HG03280 (cell line): Measurements from ENCODE around the gene FRMPD2.
"Not testable (repeated sequence)": the region's sequence is repeated elsewhere in the genome, so short reads cannot be mapped to it uniquely, and the experiment has no call there.

Experiments used
- ATAC-seq: cut with Tn5 transposase; IDR thresholded peaks from one replicate; pipeline ENCODE4 v1.9.1; 2021; ENCODE audit warnings: mild to moderate bottlenecking, moderate library complexity; ENCODE audit not compliant: unreplicated experiment

Gene FRMPD2

GRCh38 chr10:48251525-48252353 is 22.8 kb downstream of the FRMPD2 start:
- no peak for ATAC-seq

- no peak for ATAC-seq
Observed at GRCh38 chr10:48251152-48251524, 23.4 kb downstream of the FRMPD2 start.

GRCh38 chr10:48249763-48250351 is 24.6 kb downstream of the FRMPD2 start:
- no peak for ATAC-seq

- ATAC-seq, result no peak
Observed at GRCh38 chr10:48249004-48249762, 25.3 kb downstream of the FRMPD2 start.

- no peak for ATAC-seq
Observed at GRCh38 chr10:48248462-48248861, 26.0 kb downstream of the FRMPD2 start.

- ATAC-seq, result no peak
Observed at GRCh38 chr10:48247680-48248079, 26.8 kb downstream of the FRMPD2 start.

GRCh38 chr10:48246501-48246900 is 28.0 kb downstream of the FRMPD2 start:
- ATAC-seq, result no peak

GRCh38 chr10:48245977-48246376 is 28.5 kb downstream of the FRMPD2 start:
- no peak for ATAC-seq

GRCh38 chr10:48243921-48244320 is 30.6 kb downstream of the FRMPD2 start:
- not testable (repeated sequence) for ATAC-seq

- ATAC-seq, result no peak
Observed at GRCh38 chr10:48243487-48243886, 31.0 kb downstream of the FRMPD2 start.

GRCh38 chr10:48242171-48242904 is 32.2 kb downstream of the FRMPD2 start:
- no peak for ATAC-seq

GRCh38 chr10:48241332-48241731 is 33.2 kb downstream of the FRMPD2 start:
- no peak for ATAC-seq

- no peak for ATAC-seq
Observed at GRCh38 chr10:48240196-48240595, 34.3 kb downstream of the FRMPD2 start.

GRCh38 chr10:48239618-48240017 is 34.9 kb downstream of the FRMPD2 start:
- ATAC-seq, result no peak

- ATAC-seq, result no peak
Observed at GRCh38 chr10:48238826-48239520, 35.5 kb downstream of the FRMPD2 start.

- ATAC-seq, result no peak
Observed at GRCh38 chr10:48237259-48238250, 36.9 kb downstream of the FRMPD2 start.

- ATAC-seq, result no peak
Observed at GRCh38 chr10:48236199-48236621, 38.3 kb downstream of the FRMPD2 start.

- no peak for ATAC-seq
Observed at GRCh38 chr10:48235501-48235900, 39.0 kb downstream of the FRMPD2 start.

GRCh38 chr10:48234787-48235186 is 39.7 kb downstream of the FRMPD2 start:
- ATAC-seq, result no peak
